ENCODE measurements around the gene FN3KRP.

Gene FN3KRP

GRCh38 chr17:82716203-82717010 is at the start of gene FN3KRP:
FN3KRP (plus strand) TSS chr17:82716706; CDS start chr17:82716756, 50 bp downstream.
- DNase-seq, result peak; percentile 91

- no peak for DNase-seq
Observed at GRCh38 chr17:82666931-82667667, 49.4 kb upstream of the FN3KRP start.

- no peak for DNase-seq
Observed at GRCh38 chr17:82667668-82668000, 48.9 kb upstream of the FN3KRP start.

- DNase-seq, result no peak
Observed at GRCh38 chr17:82668024-82668630, 48.4 kb upstream of the FN3KRP start.

GRCh38 chr17:82668631-82669099 is 47.8 kb upstream of the FN3KRP start:
- DNase-seq, result no peak

GRCh38 chr17:82670661-82671450 is 45.6 kb upstream of the FN3KRP start:
- DNase-seq, result no peak

- peak; percentile 83 for DNase-seq
Observed at GRCh38 chr17:82674656-82675475, 41.6 kb upstream of the FN3KRP start.

GRCh38 chr17:82675476-82676245 is 40.8 kb upstream of the FN3KRP start:
- DNase-seq, result no peak

- no peak for DNase-seq
Observed at GRCh38 chr17:82677353-82677925, 39.1 kb upstream of the FN3KRP start.

- peak; percentile 40 for DNase-seq
Observed at GRCh38 chr17:82678265-82678891, 38.1 kb upstream of the FN3KRP start.

GRCh38 chr17:82679586-82680465 is 36.7 kb upstream of the FN3KRP start:
- DNase-seq, result no peak

- DNase-seq, result no peak
Observed at GRCh38 chr17:82681547-82681946, 35.0 kb upstream of the FN3KRP start.

- DNase-seq, result no peak
Observed at GRCh38 chr17:82683534-82683933, 33.0 kb upstream of the FN3KRP start.

- DNase-seq, result no peak
Observed at GRCh38 chr17:82684228-82684841, 32.2 kb upstream of the FN3KRP start.

GRCh38 chr17:82685291-82685690 is 31.2 kb upstream of the FN3KRP start:
- no peak for DNase-seq

- DNase-seq, result no peak
Observed at GRCh38 chr17:82686366-82687324, 29.9 kb upstream of the FN3KRP start.

- no peak for DNase-seq
Observed at GRCh38 chr17:82687375-82687861, 29.1 kb upstream of the FN3KRP start.
